22Rv1 (cell line): ENCODE data around the gene SNTB2.
"Not testable (repeated sequence)": the region's sequence is repeated elsewhere in the genome, so short reads cannot be mapped to it uniquely, and the experiment has no call there.

Source experiments
- H3K27ac ChIP-seq: fragments of 450-650 bp; 2 replicates; pipeline ENCODE4 v1.5.1; 2017
- CTCF ChIP-seq: fragments of 450-650 bp; IDR thresholded peaks from 2 replicates; pipeline ENCODE4 v1.5.1; 2017; ENCODE audit warnings: mild to moderate bottlenecking
- ZFX ChIP-seq: fragments of 450-650 bp; IDR thresholded peaks from 2 replicates; pipeline ENCODE4 v1.6.1; 2017; ENCODE audit warnings: antibody characterized with exemption, borderline replicate concordance

SNTB2 gene

GRCh38 chr16:69186642-69187445 lies at the start of gene SNTB2:
SNTB2 (plus strand) TSS chr16:69187164; CDS start chr16:69187167, 3 bp downstream.
- peak within 1 kb of the TSS; percentile 82 for H3K27ac ChIP-seq
- TF ChIP-seq CTCF (no peak), ZFX (no peak)

- no peak for TF ChIP-seq CTCF
- TF ChIP-seq ZFX = no peak
- H3K27ac ChIP-seq = no peak overlapping the region
Measured at GRCh38 chr16:69138608-69139007, 48.4 kb upstream of the SNTB2 start.

GRCh38 chr16:69139464-69139863 lies 47.5 kb upstream of the SNTB2 start:
- not testable (repeated sequence) for H3K27ac ChIP-seq

- no peak for TF ChIP-seq CTCF
- no peak for TF ChIP-seq ZFX
- H3K27ac ChIP-seq = no peak overlapping the region
Measured at GRCh38 chr16:69141014-69141413, 46.0 kb upstream of the SNTB2 start.

- H3K27ac ChIP-seq = no peak overlapping the region
- TF ChIP-seq ZFX (no peak), CTCF (no peak)
Measured at GRCh38 chr16:69141936-69142335, 45.0 kb upstream of the SNTB2 start.

GRCh38 chr16:69143116-69143515 lies 43.8 kb upstream of the SNTB2 start:
- TF ChIP-seq CTCF (no peak), ZFX (no peak)
- H3K27ac ChIP-seq = no peak overlapping the region

- no peak for TF ChIP-seq ZFX
- TF ChIP-seq CTCF = no peak
- no peak overlapping the region for H3K27ac ChIP-seq
Measured at GRCh38 chr16:69145658-69146057, 41.3 kb upstream of the SNTB2 start.

- not testable (repeated sequence) for H3K27ac ChIP-seq
Measured at GRCh38 chr16:69149621-69150020, 37.3 kb upstream of the SNTB2 start.
